ENCODE data around the gene AKR1B15. TPM values are rescaled to one million over a fixed set of nuclear protein-coding genes. Genes with fewer than 3 reads are reported as not detected.
"Not testable (repeated sequence)": the region's sequence is repeated elsewhere in the genome, so short reads cannot be mapped to it uniquely, and the experiment has no call there.

The AKR1B15 gene
- total and polyA plus RNA-seq, 2 donors (not counting 3 experiments of a cell fraction or from before 2014, with no cell fraction given), result not detected

DNA sequence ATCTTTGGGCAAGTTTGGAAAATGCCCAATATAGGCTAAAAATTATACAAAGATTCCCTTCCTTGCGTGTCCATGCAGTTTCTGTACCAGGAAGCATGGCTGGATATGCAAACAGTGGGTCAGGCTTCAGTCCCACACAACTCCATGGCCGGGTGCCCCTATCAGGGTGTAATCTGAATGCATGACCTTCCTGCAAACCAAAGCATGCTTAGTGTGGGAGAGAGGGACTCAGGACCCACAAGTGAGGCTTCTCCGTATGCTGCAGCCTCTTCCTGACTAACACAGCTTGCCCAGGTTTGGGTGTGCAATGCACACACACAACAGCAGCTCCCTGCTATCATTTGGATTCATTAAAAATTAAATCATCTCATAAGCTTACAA, 13.0 kb upstream of the AKR1B15 start:
- dilution Hi-C loops (cut with MboI; ENCODE audit: extremely low pct_ligation_motif_present, low sequenced_read_pairs) (no loop called here), intact Hi-C loops (cut with micrococcal nuclease) (no loop called here)
- ChIA-PET POLR2A (no interaction called here), CTCF (interaction anchor here (1.0 to 1.3 kb wide), 5 partner anchors 12 to 103 kb away, joined by 3 to 9 read pairs (median 4); no protein-coding TSS in a partner anchor)
- H3K9me3 ChIP-seq (replicated peaks; ENCODE audit: control insufficient read depth, insufficient read depth, low read length), result no peaks in the 10 kb centered on the region
- peaks cover 0 to 4% of the 10 kb centered on the region in 2 experiments for H3K27me3 ChIP-seq (ENCODE audit: control insufficient read depth in 2 of 2, insufficient read depth in 2 of 2, low read length in 2 of 2)
- FAIRE-seq, result no peak
- no peak overlapping the region for H3K4me2 ChIP-seq (ENCODE audit: insufficient read depth, low read length)
- H3K27ac ChIP-seq (ENCODE audit: insufficient read depth, low read depth, low read length), result no peak overlapping the region
- H4K20me1 ChIP-seq (replicated peaks; ENCODE audit: control insufficient read depth, extremely low read depth, insufficient read depth, low read length), result no peaks in the 10 kb centered on the region
- no TSS peak for BruUV-seq (replicated peaks)
- TF ChIP-seq, protein P1, sequence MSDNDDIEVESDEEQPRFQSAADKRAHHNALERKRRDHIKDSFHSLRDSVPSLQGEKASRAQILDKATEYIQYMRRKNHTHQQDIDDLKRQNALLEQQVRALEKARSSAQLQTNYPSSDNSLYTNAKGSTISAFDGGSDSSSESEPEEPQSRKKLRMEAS (IDR thresholded peaks at IDR 0.05; ENCODE audit: insufficient read depth, insufficient read length), result no peak
- TF ChIP-seq, protein P2, sequence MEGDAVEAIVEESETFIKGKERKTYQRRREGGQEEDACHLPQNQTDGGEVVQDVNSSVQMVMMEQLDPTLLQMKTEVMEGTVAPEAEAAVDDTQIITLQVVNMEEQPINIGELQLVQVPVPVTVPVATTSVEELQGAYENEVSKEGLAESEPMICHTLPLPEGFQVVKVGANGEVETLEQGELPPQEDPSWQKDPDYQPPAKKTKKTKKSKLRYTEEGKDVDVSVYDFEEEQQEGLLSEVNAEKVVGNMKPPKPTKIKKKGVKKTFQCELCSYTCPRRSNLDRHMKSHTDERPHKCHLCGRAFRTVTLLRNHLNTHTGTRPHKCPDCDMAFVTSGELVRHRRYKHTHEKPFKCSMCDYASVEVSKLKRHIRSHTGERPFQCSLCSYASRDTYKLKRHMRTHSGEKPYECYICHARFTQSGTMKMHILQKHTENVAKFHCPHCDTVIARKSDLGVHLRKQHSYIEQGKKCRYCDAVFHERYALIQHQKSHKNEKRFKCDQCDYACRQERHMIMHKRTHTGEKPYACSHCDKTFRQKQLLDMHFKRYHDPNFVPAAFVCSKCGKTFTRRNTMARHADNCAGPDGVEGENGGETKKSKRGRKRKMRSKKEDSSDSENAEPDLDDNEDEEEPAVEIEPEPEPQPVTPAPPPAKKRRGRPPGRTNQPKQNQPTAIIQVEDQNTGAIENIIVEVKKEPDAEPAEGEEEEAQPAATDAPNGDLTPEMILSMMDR (IDR thresholded peaks at IDR 0.05; ENCODE audit: extremely low read depth in 1 of 2, insufficient read depth in 1 of 2, low read depth in 1 of 2, low read length in 2 of 2), result no peak
- no peak for TF ChIP-seq GATA2 (IDR thresholded peaks at IDR 0.05; ENCODE audit: insufficient read depth, insufficient read length, low read depth, low read length)
- TF ChIP-seq EZH2 (IDR thresholded peaks at IDR 0.05; ENCODE audit: borderline replicate concordance, low read depth, low read length, severe bottlenecking), result no peak
- TF ChIP-seq MYC (IDR thresholded peaks at IDR 0.05; ENCODE audit: low read depth, low read length), result no peak
- TF ChIP-seq FOS (IDR thresholded peaks at IDR 0.05; ENCODE audit: borderline replicate concordance, insufficient read depth, low read length), result no peak
- no peak for TF ChIP-seq POLR2AphosphoS5 (IDR thresholded peaks at IDR 0.05; ENCODE audit: insufficient read depth, low read depth, low read length)
- no peak for TF ChIP-seq JUN (IDR thresholded peaks at IDR 0.05; ENCODE audit: borderline replicate concordance, insufficient read depth, insufficient read length, low read depth)
- TF ChIP-seq POLR2A (IDR thresholded peaks at IDR 0.05; ENCODE audit: low read depth, low read length), result no peak
- no peak overlapping the region for H3K9ac ChIP-seq (replicated peaks; ENCODE audit: extremely low read depth, insufficient read depth, low read length)
- DNase-seq (ENCODE audit: low read depth, low spot score), result no peak
- no peak overlapping the region for H3K4me3 ChIP-seq (replicated peaks in 1 of 3; ENCODE audit: insufficient read depth in 1 of 3, low read depth in 1 of 3, low read length in 3 of 3)
- H3K79me2 ChIP-seq (ENCODE audit: control insufficient read depth, insufficient read depth, low read length), result no peaks in the 10 kb centered on the region
- H3K4me1 ChIP-seq (ENCODE audit: control insufficient read depth, extremely low read depth, insufficient read depth, low read length), result no peaks in the 10 kb centered on the region
- no peaks in the 10 kb centered on the region for H3K9me1 ChIP-seq (replicated peaks; ENCODE audit: control insufficient read depth, extremely low read depth, insufficient read depth, low read length)
- H3K36me3 ChIP-seq (ENCODE audit: control insufficient read depth in 2 of 2, extremely low read depth in 1 of 2, insufficient read depth in 2 of 2, low read length in 2 of 2), result no peaks in the 10 kb centered on the region
- no peak overlapping the region for H2AFZ ChIP-seq (ENCODE audit: low read depth, low read length)

DNA sequence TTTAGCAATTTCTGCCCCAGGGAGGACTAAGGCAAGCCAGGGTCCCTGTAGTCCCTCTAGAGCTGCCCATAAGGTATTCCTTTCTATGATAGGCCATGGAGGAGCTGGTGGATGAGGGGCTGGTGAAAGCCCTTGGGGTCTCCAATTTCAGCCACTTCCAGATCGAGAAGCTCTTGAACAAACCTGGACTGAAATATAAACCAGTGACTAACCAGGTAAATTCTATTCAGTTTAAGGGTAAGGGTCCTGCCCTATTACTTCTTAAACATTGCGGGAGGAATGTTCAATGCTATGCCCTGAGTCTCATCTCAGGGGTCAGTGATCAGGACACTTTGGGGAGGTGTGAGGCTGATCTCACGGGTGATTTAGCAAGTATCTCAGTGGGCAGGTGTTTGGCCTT, 12.4 kb upstream of the AKR1B15 start:
- intact Hi-C loops (cut with micrococcal nuclease); CTCF ChIA-PET; H3K79me2 ChIP-seq (ENCODE audit: control insufficient read depth, insufficient read depth, low read length); H3K27me3 ChIP-seq (ENCODE audit: control insufficient read depth in 2 of 2, insufficient read depth in 2 of 2, low read length in 2 of 2); H3K4me3 ChIP-seq (replicated peaks in 1 of 3; ENCODE audit: insufficient read depth in 1 of 3, low read depth in 1 of 3, low read length in 3 of 3); BruUV-seq (replicated peaks); H3K4me2 ChIP-seq (ENCODE audit: insufficient read depth, low read length); H3K9ac ChIP-seq (replicated peaks; ENCODE audit: extremely low read depth, insufficient read depth, low read length); DNase-seq (ENCODE audit: low read depth, low spot score); H3K4me1 ChIP-seq (ENCODE audit: control insufficient read depth, extremely low read depth, insufficient read depth, low read length); POLR2A ChIA-PET; dilution Hi-C loops (cut with MboI; ENCODE audit: extremely low pct_ligation_motif_present, low sequenced_read_pairs); FAIRE-seq; H3K27ac ChIP-seq (ENCODE audit: insufficient read depth, low read depth, low read length); H4K20me1 ChIP-seq (replicated peaks; ENCODE audit: control insufficient read depth, extremely low read depth, insufficient read depth, low read length); H2AFZ ChIP-seq (ENCODE audit: low read depth, low read length); H3K9me1 ChIP-seq (replicated peaks; ENCODE audit: control insufficient read depth, extremely low read depth, insufficient read depth, low read length); H3K36me3 ChIP-seq (ENCODE audit: control insufficient read depth in 2 of 2, extremely low read depth in 1 of 2, insufficient read depth in 2 of 2, low read length in 2 of 2); H3K9me3 ChIP-seq (replicated peaks; ENCODE audit: control insufficient read depth, insufficient read depth, low read length): not testable (repeated sequence)

DNA sequence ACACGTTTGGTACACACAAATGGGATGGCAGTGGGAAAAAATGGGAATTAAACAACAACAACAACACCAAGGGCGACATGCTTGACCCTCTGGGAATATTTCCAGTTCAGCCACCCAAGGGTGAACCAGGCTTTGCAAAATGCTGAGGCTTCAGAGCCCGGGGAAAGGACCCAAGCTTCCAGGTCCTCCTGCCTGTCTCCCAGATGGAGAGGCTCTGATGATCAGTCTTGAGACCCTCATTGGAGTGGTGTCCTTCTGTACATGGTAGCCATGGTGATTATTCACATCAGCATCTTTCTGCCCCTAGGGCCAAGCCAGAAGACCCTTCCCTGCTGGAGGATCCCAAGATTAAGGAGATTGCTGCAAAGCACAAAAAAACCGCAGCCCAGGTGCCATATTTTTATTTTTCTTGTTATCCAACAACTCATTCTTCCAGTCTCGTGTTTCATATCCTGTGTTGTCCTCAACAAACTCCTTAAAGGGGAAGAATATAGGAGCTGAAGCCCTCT, 11.6 kb upstream of the AKR1B15 start:
- H3K27ac ChIP-seq (ENCODE audit: insufficient read depth, low read depth, low read length); H3K9me1 ChIP-seq (replicated peaks; ENCODE audit: control insufficient read depth, extremely low read depth, insufficient read depth, low read length); POLR2A ChIA-PET; BruUV-seq (replicated peaks); CTCF ChIA-PET; H3K36me3 ChIP-seq (ENCODE audit: control insufficient read depth in 2 of 2, extremely low read depth in 1 of 2, insufficient read depth in 2 of 2, low read length in 2 of 2); H3K9me3 ChIP-seq (replicated peaks; ENCODE audit: control insufficient read depth, insufficient read depth, low read length); H2AFZ ChIP-seq (ENCODE audit: low read depth, low read length); DNase-seq (ENCODE audit: low read depth, low spot score); dilution Hi-C loops (cut with MboI; ENCODE audit: extremely low pct_ligation_motif_present, low sequenced_read_pairs); H3K4me2 ChIP-seq (ENCODE audit: insufficient read depth, low read length); H4K20me1 ChIP-seq (replicated peaks; ENCODE audit: control insufficient read depth, extremely low read depth, insufficient read depth, low read length); H3K9ac ChIP-seq (replicated peaks; ENCODE audit: extremely low read depth, insufficient read depth, low read length); FAIRE-seq; H3K79me2 ChIP-seq (ENCODE audit: control insufficient read depth, insufficient read depth, low read length); H3K4me3 ChIP-seq (replicated peaks in 1 of 3; ENCODE audit: insufficient read depth in 1 of 3, low read depth in 1 of 3, low read length in 3 of 3); intact Hi-C loops (cut with micrococcal nuclease); H3K4me1 ChIP-seq (ENCODE audit: control insufficient read depth, extremely low read depth, insufficient read depth, low read length): not testable (repeated sequence)
- peaks cover 4 to 10% of the 10 kb centered on the region in 2 experiments for H3K27me3 ChIP-seq (ENCODE audit: control insufficient read depth in 2 of 2, insufficient read depth in 2 of 2, low read length in 2 of 2)
